ENCODE data around the gene NSUN6. TPM values are rescaled to one million over a fixed set of nuclear protein-coding genes. Genes with fewer than 3 reads are reported as not detected.

The NSUN6 gene
- polyA plus RNA-seq, 4 donors, result 6.0 to 21.9 (median 8.5) TPM

GRCh38 chr10:18505456-18506118 lies 145.8 kb downstream of the NSUN6 start:
- Histone ChIP-seq H3K27me3 (ENCODE audit: control insufficient read depth in 3 of 3, insufficient read depth in 3 of 3, low read length in 3 of 3) (no peaks in the 10 kb centered on the region), H3K9me3 (ENCODE audit: control insufficient read depth in 2 of 2, insufficient read depth in 1 of 2, low read depth in 1 of 2, low read length in 1 of 2) (no peaks in the 10 kb centered on the region), H3K36me3 (ENCODE audit: control insufficient read depth in 3 of 3, insufficient read depth in 2 of 3, low read depth in 1 of 3, low read length in 3 of 3) (peaks cover 0 to 2% (median 0%) of the 10 kb centered on the region in 3 donors), H3K4me1 (ENCODE audit: control insufficient read depth in 3 of 3, insufficient read depth in 2 of 3, low read depth in 1 of 3, low read length in 2 of 3) (no peaks in the 10 kb centered on the region), H3K4me3 (ENCODE audit: low read depth in 1 of 3, low read length in 3 of 3) (no peak overlapping the region), H3K27ac (ENCODE audit: low read depth in 1 of 3, low read length in 2 of 3) (no peak overlapping the region)
- no peak for FAIRE-seq
- DNase-seq, result no peak
- 69 to 87% (median 77%) methylated on average over 11 of the region's 11 CpGs for WGBS, 3 donors

- no peak for FAIRE-seq
- H3K27me3 ChIP-seq (ENCODE audit: control insufficient read depth in 3 of 3, insufficient read depth in 3 of 3, low read length in 3 of 3), result no peaks in the 10 kb centered on the region
- WGBS, 3 donors, result 94 to 96% (median 95%) methylated on average over 5 of the region's 5 CpGs
These were observed 147.2 kb downstream of the NSUN6 start for GRCh38 chr10:18504161-18504560.

GRCh38 chr10:18501629-18502028 lies 149.8 kb downstream of the NSUN6 start:
- H3K9me3 ChIP-seq (ENCODE audit: control insufficient read depth in 2 of 2, insufficient read depth in 1 of 2, low read depth in 1 of 2, low read length in 1 of 2), result no peaks in the 10 kb centered on the region
- 75 to 84% (median 77%) methylated on average over 5 of the region's 5 CpGs for WGBS, 3 donors
- no peak for DNase-seq

More at GRCh38 chr10:18504161-18504560, 147.2 kb downstream of the NSUN6 start:
- no peaks in the 10 kb centered on the region for H3K9me3 ChIP-seq (ENCODE audit: control insufficient read depth in 2 of 2, insufficient read depth in 1 of 2, low read depth in 1 of 2, low read length in 1 of 2)
- DNase-seq, result no peak
- H3K27ac ChIP-seq (ENCODE audit: low read depth in 1 of 3, low read length in 2 of 3), result no peak overlapping the region
- H3K4me1 ChIP-seq (ENCODE audit: control insufficient read depth in 3 of 3, insufficient read depth in 2 of 3, low read depth in 1 of 3, low read length in 2 of 3), result no peaks in the 10 kb centered on the region
- H3K36me3 ChIP-seq (ENCODE audit: control insufficient read depth in 3 of 3, insufficient read depth in 2 of 3, low read depth in 1 of 3, low read length in 3 of 3), result peaks cover 0 to 2% (median 0%) of the 10 kb centered on the region in 3 donors
- H3K4me3 ChIP-seq (ENCODE audit: low read depth in 1 of 3, low read length in 3 of 3), result no peak overlapping the region

GRCh38 chr10:18501198-18501597 lies 150.2 kb downstream of the NSUN6 start:
- 84 to 87% (median 85%) methylated on average over 3 of the region's 3 CpGs for WGBS, 3 donors
- H3K36me3 ChIP-seq (ENCODE audit: control insufficient read depth in 3 of 3, insufficient read depth in 2 of 3, low read depth in 1 of 3, low read length in 3 of 3), result peaks cover 0 to 2% (median 0%) of the 10 kb centered on the region in 3 donors
- H3K9me3 ChIP-seq (ENCODE audit: control insufficient read depth in 2 of 2, insufficient read depth in 1 of 2, low read depth in 1 of 2, low read length in 1 of 2), result no peaks in the 10 kb centered on the region
- DNase-seq (no peak), FAIRE-seq (no peak)
- no peaks in the 10 kb centered on the region for H3K27me3 ChIP-seq (ENCODE audit: control insufficient read depth in 3 of 3, insufficient read depth in 3 of 3, low read length in 3 of 3)
- no peak overlapping the region for H3K4me3 ChIP-seq (ENCODE audit: low read depth in 1 of 3, low read length in 3 of 3)
- no peaks in the 10 kb centered on the region for H3K4me1 ChIP-seq (ENCODE audit: control insufficient read depth in 3 of 3, insufficient read depth in 2 of 3, low read depth in 1 of 3, low read length in 2 of 3)
- H3K27ac ChIP-seq (ENCODE audit: low read depth in 1 of 3, low read length in 2 of 3), result no peak overlapping the region

More at GRCh38 chr10:18501629-18502028, 149.8 kb downstream of the NSUN6 start:
- Histone ChIP-seq H3K4me1 (ENCODE audit: control insufficient read depth in 3 of 3, insufficient read depth in 2 of 3, low read depth in 1 of 3, low read length in 2 of 3) (no peaks in the 10 kb centered on the region), H3K27me3 (ENCODE audit: control insufficient read depth in 3 of 3, insufficient read depth in 3 of 3, low read length in 3 of 3) (no peaks in the 10 kb centered on the region), H3K36me3 (ENCODE audit: control insufficient read depth in 3 of 3, insufficient read depth in 2 of 3, low read depth in 1 of 3, low read length in 3 of 3) (peaks cover 0 to 2% (median 0%) of the 10 kb centered on the region in 3 donors), H3K27ac (ENCODE audit: low read depth in 1 of 3, low read length in 2 of 3) (no peak overlapping the region), H3K4me3 (ENCODE audit: low read depth in 1 of 3, low read length in 3 of 3) (no peak overlapping the region)
- FAIRE-seq, result no peak

- FAIRE-seq, result no peak
- Histone ChIP-seq H3K27me3 (ENCODE audit: control insufficient read depth in 3 of 3, insufficient read depth in 3 of 3, low read length in 3 of 3) (no peaks in the 10 kb centered on the region), H3K4me3 (ENCODE audit: low read depth in 1 of 3, low read length in 3 of 3) (no peak overlapping the region), H3K36me3 (ENCODE audit: control insufficient read depth in 3 of 3, insufficient read depth in 2 of 3, low read depth in 1 of 3, low read length in 3 of 3) (peaks cover 0 to 2% (median 0%) of the 10 kb centered on the region in 3 donors), H3K27ac (ENCODE audit: low read depth in 1 of 3, low read length in 2 of 3) (no peak overlapping the region), H3K9me3 (ENCODE audit: control insufficient read depth in 2 of 2, insufficient read depth in 1 of 2, low read depth in 1 of 2, low read length in 1 of 2) (no peaks in the 10 kb centered on the region), H3K4me1 (ENCODE audit: control insufficient read depth in 3 of 3, insufficient read depth in 2 of 3, low read depth in 1 of 3, low read length in 2 of 3) (no peaks in the 10 kb centered on the region)
- DNase-seq, result no peak
- WGBS, 3 donors, result 86 to 90% (median 88%) methylated on average over 7 of the region's 7 CpGs
These were observed 150.8 kb downstream of the NSUN6 start for GRCh38 chr10:18500576-18500975.

GRCh38 chr10:18498998-18499397 lies 152.4 kb downstream of the NSUN6 start:
- H3K27ac ChIP-seq (ENCODE audit: low read depth in 1 of 3, low read length in 2 of 3), result no peak overlapping the region
- FAIRE-seq, result no peak
- H3K27me3 ChIP-seq (ENCODE audit: control insufficient read depth in 3 of 3, insufficient read depth in 3 of 3, low read length in 3 of 3), result no peaks in the 10 kb centered on the region
- no peaks in the 10 kb centered on the region for H3K9me3 ChIP-seq (ENCODE audit: control insufficient read depth in 2 of 2, insufficient read depth in 1 of 2, low read depth in 1 of 2, low read length in 1 of 2)
- DNase-seq, result no peak
- H3K36me3 ChIP-seq (ENCODE audit: control insufficient read depth in 3 of 3, insufficient read depth in 2 of 3, low read depth in 1 of 3, low read length in 3 of 3), result peaks cover 0 to 2% (median 0%) of the 10 kb centered on the region in 3 donors
- H3K4me1 ChIP-seq (ENCODE audit: control insufficient read depth in 3 of 3, insufficient read depth in 2 of 3, low read depth in 1 of 3, low read length in 2 of 3), result no peaks in the 10 kb centered on the region
- WGBS, 3 donors, result 84 to 99% (median 90%) methylated on average over 4 of the region's 4 CpGs
- no peak overlapping the region for H3K4me3 ChIP-seq (ENCODE audit: low read depth in 1 of 3, low read length in 3 of 3)

- no peak for DNase-seq
- Histone ChIP-seq H3K4me3 (ENCODE audit: low read depth in 1 of 3, low read length in 3 of 3) (no peak overlapping the region), H3K4me1 (ENCODE audit: control insufficient read depth in 3 of 3, insufficient read depth in 2 of 3, low read depth in 1 of 3, low read length in 2 of 3) (no peaks in the 10 kb centered on the region), H3K36me3 (ENCODE audit: control insufficient read depth in 3 of 3, insufficient read depth in 2 of 3, low read depth in 1 of 3, low read length in 3 of 3) (peaks cover 0 to 2% (median 0%) of the 10 kb centered on the region in 3 donors), H3K9me3 (ENCODE audit: control insufficient read depth in 2 of 2, insufficient read depth in 1 of 2, low read depth in 1 of 2, low read length in 1 of 2) (no peaks in the 10 kb centered on the region), H3K27ac (ENCODE audit: low read depth in 1 of 3, low read length in 2 of 3) (no peak overlapping the region), H3K27me3 (ENCODE audit: control insufficient read depth in 3 of 3, insufficient read depth in 3 of 3, low read length in 3 of 3) (no peaks in the 10 kb centered on the region)
- FAIRE-seq, result no peak
- 84 to 91% (median 86%) methylated on average over 8 of the region's 8 CpGs for WGBS, 3 donors
These were observed 153.5 kb downstream of the NSUN6 start for GRCh38 chr10:18497806-18498369.

Data from small intestine (tissue), 7 donors.